ENCODE results near the gene PRDX6. TPM values are rescaled to one million over a fixed set of nuclear protein-coding genes. Genes with fewer than 3 reads are reported as not detected.

Gene PRDX6
- total RNA-seq, 1 donor from 2014 or later: 148 TPM

GRCh38 chr1:173505391-173505790 lies 28.3 kb downstream of the PRDX6 start:
- peaks cover 10% of the 10 kb centered on the region for H3K4me1 Mint-ChIP-seq (ENCODE audit: unreplicated experiment)
- H3K36me3 Mint-ChIP-seq (ENCODE audit: unreplicated experiment): no peaks in the 10 kb centered on the region
- peaks cover 2% of the 10 kb centered on the region for H3K27me3 Mint-ChIP-seq (ENCODE audit: unreplicated experiment)
- H3K4me3 Mint-ChIP-seq (ENCODE audit: unreplicated experiment): no peak overlapping the region
- H3K9me3 Mint-ChIP-seq (ENCODE audit: unreplicated experiment): no peaks in the 10 kb centered on the region
- TF ChIP-seq CTCF (IDR thresholded peaks at IDR 0.05): no peak
- no peak for DNase-seq (ENCODE audit: extremely low spot score, unreplicated experiment)
- H3K27ac Mint-ChIP-seq (ENCODE audit: unreplicated experiment): no peak overlapping the region

DNA sequence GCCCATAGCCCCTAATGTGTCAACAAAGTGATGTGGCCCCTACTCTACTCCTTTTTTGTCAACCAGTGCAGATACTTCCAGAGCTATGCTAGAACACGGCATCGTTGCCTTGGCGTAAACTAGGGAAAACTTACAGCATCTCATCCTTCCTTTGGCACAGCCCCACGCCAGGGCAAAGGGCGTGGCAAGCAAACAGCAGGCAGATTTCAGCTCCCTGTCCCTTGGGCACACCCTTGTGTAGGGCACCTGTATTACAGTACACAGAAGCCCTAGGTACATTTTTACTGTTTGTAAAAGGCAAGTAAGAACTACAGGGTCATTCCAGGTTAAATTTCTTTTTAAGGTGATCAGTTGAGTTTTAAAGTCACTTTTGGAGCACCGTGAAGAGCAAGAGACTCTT lies 29.3 kb downstream of the PRDX6 start:
- H3K27ac Mint-ChIP-seq (ENCODE audit: unreplicated experiment): no peak overlapping the region
- H3K9me3 Mint-ChIP-seq (ENCODE audit: unreplicated experiment): no peaks in the 10 kb centered on the region
- TF ChIP-seq CTCF (IDR thresholded peaks at IDR 0.05): no peak
- no peak for DNase-seq (ENCODE audit: extremely low spot score, unreplicated experiment)
- H3K4me1 Mint-ChIP-seq (ENCODE audit: unreplicated experiment): peaks cover 10% of the 10 kb centered on the region
- H3K4me3 Mint-ChIP-seq (ENCODE audit: unreplicated experiment): no peak overlapping the region
- H3K36me3 Mint-ChIP-seq (ENCODE audit: unreplicated experiment): no peaks in the 10 kb centered on the region
- H3K27me3 Mint-ChIP-seq (ENCODE audit: unreplicated experiment): peaks cover 4% of the 10 kb centered on the region

- Mint-ChIP-seq H3K36me3 (ENCODE audit: unreplicated experiment) (no peaks in the 10 kb centered on the region), H3K4me3 (ENCODE audit: unreplicated experiment) (no peak overlapping the region), H3K27ac (ENCODE audit: unreplicated experiment) (peak overlapping the region; percentile 20), H3K4me1 (ENCODE audit: unreplicated experiment) (peaks cover 10% of the 10 kb centered on the region), H3K27me3 (ENCODE audit: unreplicated experiment) (peaks cover 9% of the 10 kb centered on the region), H3K9me3 (ENCODE audit: unreplicated experiment) (no peaks in the 10 kb centered on the region)
- TF ChIP-seq CTCF (IDR thresholded peaks at IDR 0.05): no peak
- no peak for DNase-seq (ENCODE audit: extremely low spot score, unreplicated experiment)
Observed at GRCh38 chr1:173507205-173507846, 30.2 kb downstream of the PRDX6 start.

GRCh38 chr1:173507847-173508209 lies 30.7 kb downstream of the PRDX6 start:
- H3K27me3 Mint-ChIP-seq (ENCODE audit: unreplicated experiment): peaks cover 9% of the 10 kb centered on the region
- H3K9me3 Mint-ChIP-seq (ENCODE audit: unreplicated experiment): no peaks in the 10 kb centered on the region
- DNase-seq (ENCODE audit: extremely low spot score, unreplicated experiment): no peak
- no peaks in the 10 kb centered on the region for H3K36me3 Mint-ChIP-seq (ENCODE audit: unreplicated experiment)
- no peak overlapping the region for H3K4me3 Mint-ChIP-seq (ENCODE audit: unreplicated experiment)
- H3K27ac Mint-ChIP-seq (ENCODE audit: unreplicated experiment): peak overlapping the region; percentile 20
- no peak for TF ChIP-seq CTCF (IDR thresholded peaks at IDR 0.05)
- peaks cover 10% of the 10 kb centered on the region for H3K4me1 Mint-ChIP-seq (ENCODE audit: unreplicated experiment)

DNA sequence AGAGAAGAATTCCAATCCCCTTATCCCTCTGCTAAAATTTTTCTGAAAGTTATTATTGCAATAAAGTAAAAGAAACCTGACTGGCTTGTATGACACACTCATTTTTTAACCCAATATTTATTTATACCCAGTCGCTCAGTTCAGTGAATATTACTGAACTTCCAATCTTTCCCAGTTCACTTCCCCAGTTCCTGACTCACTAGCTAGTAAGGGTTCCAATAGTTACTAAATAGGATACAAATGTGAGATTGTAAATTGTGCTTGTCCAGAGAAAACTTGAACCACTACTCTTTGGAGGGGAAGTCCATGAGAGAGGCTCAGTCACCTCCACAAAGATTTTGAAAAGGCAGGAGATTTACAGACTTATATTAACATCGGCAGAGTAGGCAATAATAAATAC lies 31.4 kb downstream of the PRDX6 start:
- H3K27ac Mint-ChIP-seq (ENCODE audit: unreplicated experiment): no peak overlapping the region
- H3K4me1 Mint-ChIP-seq (ENCODE audit: unreplicated experiment): peaks cover 10% of the 10 kb centered on the region
- no peak for TF ChIP-seq CTCF (IDR thresholded peaks at IDR 0.05)
- no peak for DNase-seq (ENCODE audit: extremely low spot score, unreplicated experiment)
- H3K27me3 Mint-ChIP-seq (ENCODE audit: unreplicated experiment): peaks cover 14% of the 10 kb centered on the region
- no peak overlapping the region for H3K4me3 Mint-ChIP-seq (ENCODE audit: unreplicated experiment)
- H3K36me3 Mint-ChIP-seq (ENCODE audit: unreplicated experiment): no peaks in the 10 kb centered on the region
- peaks cover 3% of the 10 kb centered on the region for H3K9me3 Mint-ChIP-seq (ENCODE audit: unreplicated experiment)
